Lung (tissue), 12 donors: Measurements from ENCODE around the gene KCNMA1. TPM values are rescaled to one million over a fixed set of nuclear protein-coding genes. Genes with fewer than 3 reads are reported as not detected.

ENCODE experiments used
- ATAC-seq: fragments of 200-7000 bp; cut with Tn5 transposase; one replicate; pipeline ENCODE4 v1.9.1; 2020; ENCODE audit warnings: moderate number of reproducible peaks; ENCODE audit not compliant: insufficient read depth, low FRiP score
- DNase-seq, 3 donors: peaks; one replicate each; pipeline ENCODE4 v3.0.0-alpha.2; 2013 to 2017
- H3K27ac ChIP-seq, 2 donors: one replicate each; pipeline ENCODE4 v1.5.1; 2013; ENCODE audit warnings: mild to moderate bottlenecking in 2 of 2, moderate library complexity in 2 of 2, control low read depth in 1 of 2, inconsistent platforms in 1 of 2, low read depth in 1 of 2, low read length in 1 of 2
- H3K27me3 ChIP-seq, 3 donors: one replicate each; pipeline ENCODE4 v1.5.1; 2013; ENCODE audit warnings: low read length in 2 of 3; ENCODE audit not compliant: control insufficient read depth in 3 of 3, insufficient read depth in 3 of 3
- H3K36me3 ChIP-seq, 4 donors: one replicate each; pipeline ENCODE4 v1.5.1; 2013; ENCODE audit warnings: low read length in 4 of 4, mild to moderate bottlenecking in 1 of 4, moderate library complexity in 1 of 4; ENCODE audit not compliant: control insufficient read depth in 4 of 4, insufficient read depth in 4 of 4
- H3K4me1 ChIP-seq, 5 donors: one replicate each; pipeline ENCODE4 v1.5.1; 2013; ENCODE audit warnings: low read length in 5 of 5, mild to moderate bottlenecking in 2 of 5, moderate library complexity in 1 of 5; ENCODE audit not compliant: control insufficient read depth in 5 of 5, insufficient read depth in 5 of 5
- H3K4me3 ChIP-seq: one replicate; pipeline ENCODE4 v1.5.1; 2013; ENCODE audit warnings: mild to moderate bottlenecking, control low read depth, moderate library complexity
- H3K9ac ChIP-seq, 2 donors: one replicate each; pipeline ENCODE4 v1.5.1; 2013; ENCODE audit warnings: low read length in 2 of 2, control low read depth in 1 of 2; ENCODE audit not compliant: insufficient read depth in 1 of 2
- H3K9me3 ChIP-seq, 4 donors: one replicate each; pipeline ENCODE4 v1.5.1; 2013; ENCODE audit warnings: low read length in 3 of 4, mild to moderate bottlenecking in 1 of 4, moderate library complexity in 1 of 4; ENCODE audit not compliant: control insufficient read depth in 4 of 4, insufficient read depth in 3 of 4
- WGBS, 2 donors: extraction: QIAGEN DNeasy Blood & Tissue Kit; methylation state at CpG; one replicate each; pipeline ENCODE4 v1.1.7; 2013; 5-methylcytosine and 5-hydroxymethylcytosine counted together
- polyA plus RNA-seq, 2 donors: library from polyadenylated mRNA; stranded (reverse); fragments of 200-250 nt; gene quantifications; one replicate each; pipeline ENCODE4 v1.2.1, GENCODE V29; 2013
- total RNA-seq, 2 donors: library from RNA; depleted of rRNA in 1 of 2; stranded (reverse); fragments of >200 nt in 1 of 2; gene quantifications; one replicate each; pipeline ENCODE4 v1.2.1, GENCODE V29; 2014 to 2021
- TF ChIP-seq, protein P1 (sequence below): IDR thresholded peaks from 2 replicates; pipeline ENCODE4 v1.5.1; 2012; ENCODE audit warnings: mild to moderate bottlenecking; ENCODE audit errors: control extremely low read depth, extremely low read depth
- donor health status: control.
- donor health status: control.
- donor health status: Bipolar disorder and iron deficiency.
- donor health status: healthy.
- donor health status: DM: yes; HTN: yes; CAD: no.

The KCNMA1 gene
- total and polyA plus RNA-seq, 4 donors = 3.8 to 13.0 (median 5.5) TPM

DNA sequence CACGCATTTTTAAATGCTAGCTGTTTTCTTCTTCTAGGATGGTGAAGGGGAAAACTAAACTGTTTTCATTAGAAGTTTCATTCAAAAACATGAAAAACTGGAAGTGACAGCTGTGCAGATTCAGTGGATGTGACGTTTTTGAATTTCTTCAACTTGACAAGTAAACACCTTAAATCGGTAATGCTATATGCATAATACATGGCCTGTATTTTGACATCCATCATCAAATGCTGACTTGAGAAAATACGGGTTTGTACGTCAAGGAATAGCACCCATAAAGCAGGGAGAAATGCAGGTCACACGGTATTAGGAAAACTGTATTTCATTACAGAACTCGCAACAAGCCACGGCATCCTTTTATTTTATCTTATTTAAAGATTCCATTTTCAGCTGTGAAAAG, 720.5 kb downstream of the KCNMA1 start:
- ATAC-seq = no peak
- Histone ChIP-seq H3K4me1 (peaks cover 0 to 10% (median 0%) of the 10 kb centered on the region in 5 donors), H3K27me3 (no peaks in the 10 kb centered on the region), H3K9me3 (no peaks in the 10 kb centered on the region), H3K27ac (no peak overlapping the region), H3K9ac (no peak overlapping the region), H3K36me3 (no peaks in the 10 kb centered on the region), H3K4me3 (no peak overlapping the region)
- no peak for DNase-seq
- WGBS, 2 donors = 93 to 97% methylated on average over 8 of the region's 8 CpGs
- TF ChIP-seq, protein P1, sequence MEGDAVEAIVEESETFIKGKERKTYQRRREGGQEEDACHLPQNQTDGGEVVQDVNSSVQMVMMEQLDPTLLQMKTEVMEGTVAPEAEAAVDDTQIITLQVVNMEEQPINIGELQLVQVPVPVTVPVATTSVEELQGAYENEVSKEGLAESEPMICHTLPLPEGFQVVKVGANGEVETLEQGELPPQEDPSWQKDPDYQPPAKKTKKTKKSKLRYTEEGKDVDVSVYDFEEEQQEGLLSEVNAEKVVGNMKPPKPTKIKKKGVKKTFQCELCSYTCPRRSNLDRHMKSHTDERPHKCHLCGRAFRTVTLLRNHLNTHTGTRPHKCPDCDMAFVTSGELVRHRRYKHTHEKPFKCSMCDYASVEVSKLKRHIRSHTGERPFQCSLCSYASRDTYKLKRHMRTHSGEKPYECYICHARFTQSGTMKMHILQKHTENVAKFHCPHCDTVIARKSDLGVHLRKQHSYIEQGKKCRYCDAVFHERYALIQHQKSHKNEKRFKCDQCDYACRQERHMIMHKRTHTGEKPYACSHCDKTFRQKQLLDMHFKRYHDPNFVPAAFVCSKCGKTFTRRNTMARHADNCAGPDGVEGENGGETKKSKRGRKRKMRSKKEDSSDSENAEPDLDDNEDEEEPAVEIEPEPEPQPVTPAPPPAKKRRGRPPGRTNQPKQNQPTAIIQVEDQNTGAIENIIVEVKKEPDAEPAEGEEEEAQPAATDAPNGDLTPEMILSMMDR = no peak

- no peaks in the 10 kb centered on the region for H3K27me3 ChIP-seq
- 91 to 96% methylated on average over 4 of the region's 4 CpGs for WGBS, 2 donors
- H3K9ac ChIP-seq = no peak overlapping the region
- no peak for DNase-seq
- H3K4me1 ChIP-seq = peaks cover 0 to 5% (median 0%) of the 10 kb centered on the region in 5 donors
- no peak overlapping the region for H3K4me3 ChIP-seq
- no peak for ATAC-seq
- H3K27ac ChIP-seq = no peak overlapping the region
- no peaks in the 10 kb centered on the region for H3K36me3 ChIP-seq
- H3K9me3 ChIP-seq = no peaks in the 10 kb centered on the region
- TF ChIP-seq, protein P1 = no peak
These were observed 721.1 kb downstream of the KCNMA1 start for GRCh38 chr10:76916536-76916935.

GRCh38 chr10:76915316-76915715, 722.3 kb downstream of the KCNMA1 start:
- TF ChIP-seq, protein P1 = no peak
- 87 to 90% methylated on average over 2 of the region's 2 CpGs for WGBS, 2 donors
- Histone ChIP-seq H3K9me3 (no peaks in the 10 kb centered on the region), H3K9ac (no peak overlapping the region), H3K27ac (no peak overlapping the region), H3K27me3 (no peaks in the 10 kb centered on the region), H3K4me1 (no peaks in the 10 kb centered on the region), H3K36me3 (no peaks in the 10 kb centered on the region), H3K4me3 (no peak overlapping the region)
- DNase-seq (no peak), ATAC-seq (no peak)

DNA sequence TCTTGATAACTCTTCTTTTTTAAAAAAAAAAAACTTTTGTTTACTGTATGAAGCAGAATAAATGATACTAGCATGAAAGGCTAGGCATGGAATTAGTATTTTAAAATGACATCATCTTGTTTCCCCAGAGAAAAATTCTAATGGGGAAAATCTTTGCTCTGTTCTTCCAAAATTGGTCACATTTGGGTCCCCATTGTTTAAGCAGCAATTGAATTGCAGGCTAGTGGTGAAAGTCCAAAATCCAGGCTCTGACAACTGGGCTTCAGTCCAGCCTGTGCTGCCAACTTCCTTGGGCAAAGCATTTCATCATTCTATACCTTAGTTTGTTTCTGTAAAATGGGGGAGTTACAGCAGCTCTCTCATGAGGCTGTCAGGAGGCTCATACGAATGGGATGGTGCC, 726.4 kb downstream of the KCNMA1 start:
- no peak overlapping the region for H3K27ac ChIP-seq
- H3K36me3 ChIP-seq = no peaks in the 10 kb centered on the region
- no peaks in the 10 kb centered on the region for H3K4me1 ChIP-seq
- 90 to 93% methylated on average over 1 of the region's 1 CpG for WGBS, 2 donors
- H3K9me3 ChIP-seq = peaks cover 0 to 2% (median 0%) of the 10 kb centered on the region in 4 donors
- ATAC-seq (no peak), DNase-seq (no peak)
- TF ChIP-seq, protein P1 = no peak
- no peak overlapping the region for H3K4me3 ChIP-seq
- no peaks in the 10 kb centered on the region for H3K27me3 ChIP-seq
- H3K9ac ChIP-seq = no peak overlapping the region
